ENCODE results near the gene COL13A1.

DNA sequence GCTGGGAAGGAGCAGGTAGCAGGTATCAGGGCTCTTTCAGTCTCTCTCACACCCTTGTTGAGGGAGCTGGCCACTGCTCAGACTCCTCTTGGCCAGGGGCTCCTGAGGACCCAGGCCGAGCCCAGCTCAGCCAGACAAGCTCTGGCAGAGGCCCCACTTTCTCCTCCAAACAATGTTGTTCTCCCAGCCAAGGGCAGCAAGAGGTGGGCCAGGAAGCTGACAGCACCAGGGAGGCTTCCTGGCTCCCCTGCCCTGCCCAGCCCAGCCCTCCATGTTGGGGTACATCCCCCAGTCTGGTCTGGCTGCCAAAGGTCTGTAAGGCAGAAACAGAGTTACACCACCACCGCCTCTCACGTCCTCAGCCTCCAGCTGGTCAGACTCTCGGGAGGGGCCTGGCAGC lies 33.9 kb upstream of the COL13A1 start:
- TF ChIP-seq, protein P1, sequence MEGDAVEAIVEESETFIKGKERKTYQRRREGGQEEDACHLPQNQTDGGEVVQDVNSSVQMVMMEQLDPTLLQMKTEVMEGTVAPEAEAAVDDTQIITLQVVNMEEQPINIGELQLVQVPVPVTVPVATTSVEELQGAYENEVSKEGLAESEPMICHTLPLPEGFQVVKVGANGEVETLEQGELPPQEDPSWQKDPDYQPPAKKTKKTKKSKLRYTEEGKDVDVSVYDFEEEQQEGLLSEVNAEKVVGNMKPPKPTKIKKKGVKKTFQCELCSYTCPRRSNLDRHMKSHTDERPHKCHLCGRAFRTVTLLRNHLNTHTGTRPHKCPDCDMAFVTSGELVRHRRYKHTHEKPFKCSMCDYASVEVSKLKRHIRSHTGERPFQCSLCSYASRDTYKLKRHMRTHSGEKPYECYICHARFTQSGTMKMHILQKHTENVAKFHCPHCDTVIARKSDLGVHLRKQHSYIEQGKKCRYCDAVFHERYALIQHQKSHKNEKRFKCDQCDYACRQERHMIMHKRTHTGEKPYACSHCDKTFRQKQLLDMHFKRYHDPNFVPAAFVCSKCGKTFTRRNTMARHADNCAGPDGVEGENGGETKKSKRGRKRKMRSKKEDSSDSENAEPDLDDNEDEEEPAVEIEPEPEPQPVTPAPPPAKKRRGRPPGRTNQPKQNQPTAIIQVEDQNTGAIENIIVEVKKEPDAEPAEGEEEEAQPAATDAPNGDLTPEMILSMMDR (IDR thresholded peaks at IDR 0.05 in 4 of 5, conservative IDR thresholded peaks at IDR 0.05 in 1 of 5): no peak
- no peak for TF ChIP-seq POLR2A (IDR thresholded peaks at IDR 0.05)
